DOHH2 (cell line): ENCODE measurements around the gene ZMYND12.

ENCODE experiments used
- H3F3A ChIP-seq: fragments of 200-600 bp; sonication (generic), shearing (Covaris generic); 2 replicates; pipeline ENCODE4 v1.6.0; 2016; ENCODE audit warnings: antibody characterized with exemption, mild to moderate bottlenecking; ENCODE audit not compliant: control insufficient read depth, insufficient read depth
- H3K27ac ChIP-seq: fragments of 200-600 bp; sonication (generic); 2 replicates; pipeline ENCODE4 v1.5.1; 2014; ENCODE audit warnings: low read depth, mild to moderate bottlenecking, low read length, moderate library complexity
- H3K27me3 ChIP-seq: fragments of 200-600 bp; sonication (generic); 2 replicates; pipeline ENCODE4 v1.6.1; 2014; ENCODE audit warnings: mild to moderate bottlenecking, low read length, mixed read lengths; ENCODE audit not compliant: control insufficient read depth
- H3K36me3 ChIP-seq: fragments of 200-600 bp; sonication (generic); 2 replicates; pipeline ENCODE4 v1.6.1; 2014; ENCODE audit warnings: mild to moderate bottlenecking, low read length, moderate library complexity, mixed read lengths; ENCODE audit not compliant: control insufficient read depth
- H3K4me1 ChIP-seq: fragments of 200-600 bp; sonication (generic); 2 replicates; pipeline ENCODE4 v1.6.1; 2014; ENCODE audit warnings: mild to moderate bottlenecking, low read length, mixed read lengths; ENCODE audit not compliant: control insufficient read depth
- H3K4me2 ChIP-seq: fragments of 200-600 bp; sonication (generic); 2 replicates; pipeline ENCODE4 v1.6.0; 2014; ENCODE audit warnings: mild to moderate bottlenecking, low read length, moderate library complexity
- H3K4me3 ChIP-seq: fragments of 200-600 bp; sonication (generic); 2 replicates; pipeline ENCODE4 v1.5.1; 2014; ENCODE audit warnings: mild to moderate bottlenecking, low read length, mixed read lengths
- H3K79me2 ChIP-seq: fragments of 200-600 bp; sonication (generic); 2 replicates; pipeline ENCODE4 v1.6.1; 2014; ENCODE audit warnings: mild to moderate bottlenecking, low read length, mixed read lengths; ENCODE audit not compliant: control insufficient read depth
- H3K9me2 ChIP-seq: fragments of 200-600 bp; sonication (generic); replicated peaks from 2 replicates; pipeline ENCODE4 v1.6.1; 2014; ENCODE audit warnings: mild to moderate bottlenecking, low read length, mixed read lengths; ENCODE audit not compliant: control insufficient read depth
- H3K9me3 ChIP-seq: fragments of 200-600 bp; sonication (generic); 2 replicates; pipeline ENCODE4 v1.6.1; 2014; ENCODE audit warnings: antibody characterized with exemption, low read length, mixed read lengths; ENCODE audit not compliant: control insufficient read depth, insufficient read depth
- H4K20me1 ChIP-seq: fragments of 200-600 bp; sonication (generic); 2 replicates; pipeline ENCODE4 v1.6.0; 2014; ENCODE audit warnings: low read depth, mild to moderate bottlenecking, antibody characterized with exemption, low read length, moderate library complexity; ENCODE audit not compliant: control insufficient read depth, insufficient read depth
- CTCF ChIP-seq: fragments of 200-600 bp; sonication (generic); IDR thresholded peaks from one replicate; pipeline ENCODE4 v1.5.1; 2014; ENCODE audit warnings: antibody characterized with exemption, mild to moderate bottlenecking, low read depth, low read length; ENCODE audit not compliant: poor library complexity, severe bottlenecking
- EZH2phosphoT487 ChIP-seq: fragments of 200-600 bp; sonication (generic); IDR thresholded peaks from 2 replicates; pipeline ENCODE4 v1.6.1; 2017; ENCODE audit warnings: borderline replicate concordance, mild to moderate bottlenecking, antibody characterized with exemption, low read length, moderate library complexity, mixed read lengths

Gene ZMYND12

GRCh38 chr1:42433369-42433768, 22.5 kb downstream of the ZMYND12 start:
- no peaks in the 10 kb centered on the region for H3K4me1 ChIP-seq
- H3K27me3 ChIP-seq: no peaks in the 10 kb centered on the region; the same call in none of the 2 replicates
- H3K79me2 ChIP-seq: no peaks in the 10 kb centered on the region
- no peak overlapping the region for H3K4me3 ChIP-seq
- no peaks in the 10 kb centered on the region for H3K9me3 ChIP-seq
- no peak for TF ChIP-seq EZH2phosphoT487
- no peak for TF ChIP-seq CTCF
- no peaks in the 10 kb centered on the region for H3K9me2 ChIP-seq
- H3K27ac ChIP-seq: no peak overlapping the region
- no peaks in the 10 kb centered on the region for H4K20me1 ChIP-seq
- no peaks in the 10 kb centered on the region for H3F3A ChIP-seq
- H3K36me3 ChIP-seq: no peaks in the 10 kb centered on the region
- H3K4me2 ChIP-seq: no peak overlapping the region

- Histone ChIP-seq H3K27me3 (no peaks in the 10 kb centered on the region; the same call in none of the 2 replicates), H3K4me2 (no peak overlapping the region), H3K36me3 (no peaks in the 10 kb centered on the region), H3K4me3 (no peak overlapping the region), H3K4me1 (no peaks in the 10 kb centered on the region), H3K79me2 (no peaks in the 10 kb centered on the region), H3K9me2 (no peaks in the 10 kb centered on the region), H3K27ac (no peak overlapping the region), H4K20me1 (no peaks in the 10 kb centered on the region), H3F3A (no peaks in the 10 kb centered on the region), H3K9me3 (no peaks in the 10 kb centered on the region)
- TF ChIP-seq CTCF: no peak
Measured at GRCh38 chr1:42432714-42433113, 23.1 kb downstream of the ZMYND12 start.

GRCh38 chr1:42431514-42431913, 24.3 kb downstream of the ZMYND12 start:
- Histone ChIP-seq H3K79me2 (no peaks in the 10 kb centered on the region), H3K27me3 (no peaks in the 10 kb centered on the region; the same call in none of the 2 replicates), H3K4me1 (no peaks in the 10 kb centered on the region), H4K20me1 (no peaks in the 10 kb centered on the region), H3K9me2 (no peaks in the 10 kb centered on the region), H3K27ac (no peak overlapping the region), H3F3A (no peaks in the 10 kb centered on the region), H3K4me2 (no peak overlapping the region), H3K36me3 (no peaks in the 10 kb centered on the region), H3K4me3 (no peak overlapping the region), H3K9me3 (no peaks in the 10 kb centered on the region)
- TF ChIP-seq EZH2phosphoT487: no peak
- no peak for TF ChIP-seq CTCF
